OCI-LY7 (cell line): ENCODE measurements around the gene FAM187B. TPM values are rescaled to one million over a fixed set of nuclear protein-coding genes. Genes with fewer than 3 reads are reported as not detected.

Experiments
- BruUV-seq: library from RNA; stranded (reverse); fragments of 400-500 nt; replicated peaks from 2 replicates; lab custom pipeline; 2021; lab: Mats Ljungman, UMichigan
- CTCF ChIA-PET: fragments of 300-600 bp; sonication (Branson Sonifier 250); formaldehyde crosslinking; loops from one replicate; lab custom pipeline; 2022; ENCODE audit warnings: antibody characterized with exemption; ENCODE audit not compliant: unreplicated experiment; lab: Charles Lee
- POLR2A ChIA-PET: fragments of 300-600 bp; sonication (Branson Sonifier 250); formaldehyde crosslinking; loops from one replicate; lab custom pipeline; 2022; ENCODE audit warnings: antibody characterized with exemption; lab: Charles Lee
- DNase-seq: peaks from one replicate; pipeline ENCODE4 v3.0.0-alpha.2; 2015; ENCODE audit warnings: low spot score
- H2AFZ ChIP-seq: fragments of 200-600 bp; sonication (generic), shearing (Covaris generic); 2 replicates; pipeline ENCODE4 v1.6.1; 2014; ENCODE audit warnings: mild to moderate bottlenecking, antibody characterized with exemption, low read length, moderate library complexity
- H3K27ac ChIP-seq: fragments of 200-600 bp; sonication (generic); 2 replicates; pipeline ENCODE4 v1.5.1; 2014; ENCODE audit warnings: mixed run types, low read depth, mild to moderate bottlenecking, moderate library complexity, low read length, inconsistent platforms; ENCODE audit not compliant: poor library complexity, severe bottlenecking
- H3K36me3 ChIP-seq: fragments of 200-600 bp; sonication (generic); 2 replicates; pipeline ENCODE4 v1.6.1; 2014; ENCODE audit warnings: mild to moderate bottlenecking, antibody characterized with exemption, low read length, moderate library complexity, mixed read lengths; ENCODE audit not compliant: insufficient read depth
- H3K4me1 ChIP-seq: fragments of 200-600 bp; sonication (generic); 2 replicates; pipeline ENCODE4 v1.5.1; 2014; ENCODE audit warnings: mild to moderate bottlenecking, low read length; ENCODE audit not compliant: insufficient read depth, poor library complexity, severe bottlenecking
- H3K4me2 ChIP-seq: fragments of 200-600 bp; sonication (generic); 2 replicates; pipeline ENCODE4 v1.6.1; 2014; ENCODE audit warnings: mild to moderate bottlenecking, low read length
- H3K4me3 ChIP-seq: fragments of 200-600 bp; sonication (generic); 2 replicates; pipeline ENCODE4 v1.5.1; 2014; ENCODE audit warnings: mild to moderate bottlenecking, low read depth, low read length; ENCODE audit not compliant: poor library complexity, severe bottlenecking
- H3K79me2 ChIP-seq: fragments of 200-600 bp; sonication (generic); 2 replicates; pipeline ENCODE4 v1.6.1; 2016; ENCODE audit warnings: low read depth, mild to moderate bottlenecking, low read length, moderate library complexity, mixed read lengths; ENCODE audit not compliant: insufficient read depth
- H3K9me2 ChIP-seq: fragments of 200-600 bp; sonication (generic); 2 replicates; pipeline ENCODE4 v1.6.1; 2016; ENCODE audit warnings: mild to moderate bottlenecking, low read length, mixed read lengths; ENCODE audit not compliant: insufficient read depth
- H3K9me3 ChIP-seq: fragments of 200-600 bp; sonication (generic); 2 replicates; pipeline ENCODE4 v1.6.1; 2014; ENCODE audit warnings: mild to moderate bottlenecking, mixed run types, low read length, mixed read lengths
- H4K20me1 ChIP-seq: fragments of 200-600 bp; sonication (generic); 2 replicates; pipeline ENCODE4 v1.6.1; 2014; ENCODE audit warnings: mild to moderate bottlenecking, antibody characterized with exemption, low read length, moderate library complexity, mixed read lengths; ENCODE audit not compliant: insufficient read depth
- EZH2phosphoT487 ChIP-seq: fragments of 200-600 bp; sonication (generic); IDR thresholded peaks from 2 replicates; pipeline ENCODE4 v1.6.1; 2018; ENCODE audit warnings: low read depth, borderline replicate concordance, mild to moderate bottlenecking, mixed run types, antibody characterized with exemption, low read length, moderate library complexity, mixed read lengths
- intact Hi-C: fragments of 100-400 bp; cut with micrococcal nuclease; formaldehyde crosslinking; loops from one replicate; pipeline ENCODE4 v1.10.0; 2022; ENCODE audit not compliant: unreplicated experiment
- total RNA-seq, 2 experiments: library from RNA; depleted of rRNA in 1 of 2; stranded (reverse); fragments of >200 nt in 1 of 2; shearing (Covaris generic) in 1 of 2; gene quantifications; 2 replicates each; pipeline ENCODE4 v1.2.3, GENCODE V29; 2014 to 2022
- TF ChIP-seq, protein P1 (sequence below): fragments of 200-600 bp; sonication (generic); conservative IDR thresholded peaks from 2 replicates; pipeline ENCODE4 v1.5.1; 2014; ENCODE audit warnings: mild to moderate bottlenecking, antibody characterized with exemption, low read length, moderate library complexity, mixed read lengths

FAM187B gene
- total RNA-seq, 2 experiments from 2014 or later = not detected

- Histone ChIP-seq H3K9me2 (no peaks in the 10 kb centered on the region), H3K79me2 (no peaks in the 10 kb centered on the region), H3K9me3 (peaks cover 16% of the 10 kb centered on the region; the same call in 1 of the 2 replicates), H3K4me3 (no peak overlapping the region), H4K20me1 (no peaks in the 10 kb centered on the region), H2AFZ (no peak overlapping the region), H3K27ac (no peak overlapping the region), H3K4me1 (peaks cover 45% of the 10 kb centered on the region), H3K4me2 (no peak overlapping the region), H3K36me3 (no peaks in the 10 kb centered on the region)
- ChIA-PET CTCF (no interaction called here), POLR2A (interaction anchor here (0.5 kb wide), 1 partner anchor 138 kb away, joined by 4 read pairs; no protein-coding TSS in a partner anchor)
- BruUV-seq = no TSS peak
- intact Hi-C loops = no loop called here
- DNase-seq = no peak
- TF ChIP-seq, protein P1, sequence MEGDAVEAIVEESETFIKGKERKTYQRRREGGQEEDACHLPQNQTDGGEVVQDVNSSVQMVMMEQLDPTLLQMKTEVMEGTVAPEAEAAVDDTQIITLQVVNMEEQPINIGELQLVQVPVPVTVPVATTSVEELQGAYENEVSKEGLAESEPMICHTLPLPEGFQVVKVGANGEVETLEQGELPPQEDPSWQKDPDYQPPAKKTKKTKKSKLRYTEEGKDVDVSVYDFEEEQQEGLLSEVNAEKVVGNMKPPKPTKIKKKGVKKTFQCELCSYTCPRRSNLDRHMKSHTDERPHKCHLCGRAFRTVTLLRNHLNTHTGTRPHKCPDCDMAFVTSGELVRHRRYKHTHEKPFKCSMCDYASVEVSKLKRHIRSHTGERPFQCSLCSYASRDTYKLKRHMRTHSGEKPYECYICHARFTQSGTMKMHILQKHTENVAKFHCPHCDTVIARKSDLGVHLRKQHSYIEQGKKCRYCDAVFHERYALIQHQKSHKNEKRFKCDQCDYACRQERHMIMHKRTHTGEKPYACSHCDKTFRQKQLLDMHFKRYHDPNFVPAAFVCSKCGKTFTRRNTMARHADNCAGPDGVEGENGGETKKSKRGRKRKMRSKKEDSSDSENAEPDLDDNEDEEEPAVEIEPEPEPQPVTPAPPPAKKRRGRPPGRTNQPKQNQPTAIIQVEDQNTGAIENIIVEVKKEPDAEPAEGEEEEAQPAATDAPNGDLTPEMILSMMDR = no peak
Measured at GRCh38 chr19:35219008-35219407, 9.5 kb downstream of the FAM187B start.

GRCh38 chr19:35217649-35217990, 10.9 kb downstream of the FAM187B start:
- H2AFZ ChIP-seq = no peak overlapping the region
- H3K27ac ChIP-seq = no peak overlapping the region
- H3K36me3 ChIP-seq = no peaks in the 10 kb centered on the region
- ChIA-PET POLR2A (interaction anchor here (3.3 kb wide), 1 partner anchor 75 kb away, joined by 25 read pairs; the partner anchor contains the start of gene FXYD7), CTCF (interaction anchor here (0.9 to 1.3 kb wide), 2 partner anchors 76 to 151 kb away, joined by 3 to 8 read pairs; no protein-coding TSS in a partner anchor)
- BruUV-seq = no TSS peak
- no peak overlapping the region for H3K4me3 ChIP-seq
- no peaks in the 10 kb centered on the region for H4K20me1 ChIP-seq
- DNase-seq = no peak
- no peaks in the 10 kb centered on the region for H3K79me2 ChIP-seq
- peaks cover 16% of the 10 kb centered on the region; the same call in 1 of the 2 replicates for H3K9me3 ChIP-seq
- H3K9me2 ChIP-seq = no peaks in the 10 kb centered on the region
- intact Hi-C loops = loop anchor here (1.0 to 2.0 kb wide), 3 partner anchors 76 to 151 kb away; no protein-coding TSS in a partner anchor
- no peak for TF ChIP-seq EZH2phosphoT487
- TF ChIP-seq, protein P1 = no peak
- no peak overlapping the region for H3K4me2 ChIP-seq
- H3K4me1 ChIP-seq = peaks cover 55% of the 10 kb centered on the region
